HEK293 (cell line): Measurements from ENCODE around the gene RIT1.

Source experiments
- CTCF ChIA-PET: fragments of 350-600 bp; formaldehyde crosslinking; extraction: SDS; loops from one replicate; lab custom pipeline; 2021; ENCODE audit warnings: antibody characterized with exemption; lab: Yijun Ruan, JAX
- POLR2A ChIA-PET: fragments of 300-600 bp; formaldehyde crosslinking; extraction: SDS; loops from one replicate; lab custom pipeline; 2020; ENCODE audit warnings: antibody characterized with exemption, inconsistent platforms; lab: Yijun Ruan, JAX
- H3K27ac ChIP-seq: fragments of 200-500 bp; sonication (Bioruptor generic); 2 replicates; pipeline ENCODE4 v1.5.1; 2014; ENCODE audit warnings: low read depth, low read length, control low read depth, inconsistent platforms; ENCODE audit errors: extremely low read depth
- H3K36me3 ChIP-seq, 2 experiments: fragments of 200-500 bp in 1 of 2; sonication (Bioruptor generic) in 1 of 2; 1 replicate in 1 of 2; 2 replicates in 1 of 2; pipeline ENCODE4 v1.5.1; 2014 to 2017; ENCODE audit warnings: inconsistent platforms in 2 of 2, low read length in 2 of 2; ENCODE audit not compliant: control insufficient read depth in 2 of 2, insufficient read depth in 1 of 2
- H3K4me1 ChIP-seq: fragments of 200-500 bp; sonication (Bioruptor generic); 2 replicates; pipeline ENCODE4 v1.5.1; 2014; ENCODE audit warnings: mild to moderate bottlenecking, low read length, inconsistent platforms; ENCODE audit not compliant: control insufficient read depth, insufficient read depth
- H3K4me3 ChIP-seq: 2 replicates; pipeline ENCODE4 v1.5.1; 2011; ENCODE audit warnings: low read depth, mild to moderate bottlenecking, control low read depth, low read length, moderate library complexity
- H3K9me3 ChIP-seq: fragments of 200-500 bp; sonication (Bioruptor generic); 2 replicates; pipeline ENCODE4 v1.5.1; 2014; ENCODE audit warnings: low read depth, low read length, inconsistent platforms; ENCODE audit not compliant: control insufficient read depth, insufficient read depth
- BCL11B ChIP-seq: fragments of 450-650 bp; formaldehyde crosslinking; IDR thresholded peaks from 2 replicates; pipeline ENCODE4 v1.5.1; 2016; ENCODE audit warnings: low read depth, missing biosample characterization, missing genetic modification characterization
- FEZF1 ChIP-seq: fragments of 450-650 bp; formaldehyde crosslinking; IDR thresholded peaks from 2 replicates; pipeline ENCODE4 v1.5.1; 2016; ENCODE audit warnings: missing biosample characterization, missing genetic modification characterization
- GFI1B ChIP-seq: fragments of 450-650 bp; formaldehyde crosslinking; IDR thresholded peaks from 2 replicates; pipeline ENCODE4 v1.5.1; 2016; ENCODE audit warnings: missing biosample characterization, missing genetic modification characterization
- GLIS2 ChIP-seq: fragments of 450-650 bp; formaldehyde crosslinking; IDR thresholded peaks from 2 replicates; pipeline ENCODE4 v1.5.1; 2016; ENCODE audit warnings: missing biosample characterization, missing genetic modification characterization
- KLF7 ChIP-seq: fragments of 450-650 bp; formaldehyde crosslinking; IDR thresholded peaks from 2 replicates; pipeline ENCODE4 v1.5.1; 2016; ENCODE audit warnings: missing biosample characterization, missing genetic modification characterization, borderline replicate concordance
- REPIN1 ChIP-seq: fragments of 450-650 bp; formaldehyde crosslinking; IDR thresholded peaks from 2 replicates; pipeline ENCODE4 v1.5.1; 2017; ENCODE audit warnings: missing biosample characterization, missing genetic modification characterization, low read depth
- SCRT2 ChIP-seq: fragments of 450-650 bp; formaldehyde crosslinking; IDR thresholded peaks from 2 replicates; pipeline ENCODE4 v1.5.1; 2016; ENCODE audit warnings: missing biosample characterization, missing genetic modification characterization
- SETDB1 ChIP-seq: IDR thresholded peaks from one replicate; pipeline ENCODE4 v1.6.1; 2017; ENCODE audit warnings: mild to moderate bottlenecking, low read length, moderate library complexity, mixed read lengths; ENCODE audit not compliant: insufficient read length
- TCF7L2 ChIP-seq: IDR thresholded peaks from 2 replicates; pipeline ENCODE4 v1.6.1; 2011; ENCODE audit warnings: low read depth, mild to moderate bottlenecking, inconsistent platforms, low read length, moderate library complexity, borderline replicate concordance
- ZBTB17 ChIP-seq: fragments of 450-650 bp; formaldehyde crosslinking; IDR thresholded peaks from 2 replicates; pipeline ENCODE4 v1.5.1; 2016; ENCODE audit warnings: missing biosample characterization, missing genetic modification characterization
- ZBTB20 ChIP-seq: fragments of 450-650 bp; formaldehyde crosslinking; IDR thresholded peaks from 2 replicates; pipeline ENCODE4 v1.5.1; 2016; ENCODE audit warnings: missing biosample characterization, missing genetic modification characterization
- ZBTB8A ChIP-seq: fragments of 450-650 bp; formaldehyde crosslinking; IDR thresholded peaks from 2 replicates; pipeline ENCODE4 v1.5.1; 2016; ENCODE audit warnings: missing biosample characterization, missing genetic modification characterization
- ZNF146 ChIP-seq: fragments of 450-650 bp; formaldehyde crosslinking; IDR thresholded peaks from 2 replicates; pipeline ENCODE4 v1.5.1; 2016; ENCODE audit warnings: missing biosample characterization, missing genetic modification characterization
- ZNF157 ChIP-seq: fragments of 450-650 bp; formaldehyde crosslinking; IDR thresholded peaks from 2 replicates; pipeline ENCODE4 v1.5.1; 2016; ENCODE audit warnings: missing biosample characterization, missing genetic modification characterization
- ZNF174 ChIP-seq: fragments of 450-650 bp; formaldehyde crosslinking; IDR thresholded peaks from 2 replicates; pipeline ENCODE4 v1.5.0; 2017; ENCODE audit warnings: missing biosample characterization, mild to moderate bottlenecking, missing genetic modification characterization
- ZNF335 ChIP-seq: fragments of 450-650 bp; formaldehyde crosslinking; conservative IDR thresholded peaks from 2 replicates; pipeline ENCODE4 v1.5.1; 2016; ENCODE audit warnings: missing biosample characterization, missing genetic modification characterization
- ZNF354C ChIP-seq: fragments of 450-650 bp; formaldehyde crosslinking; IDR thresholded peaks from 2 replicates; pipeline ENCODE4 v1.5.1; 2016; ENCODE audit warnings: missing biosample characterization, missing genetic modification characterization, low read depth, borderline replicate concordance
- ZNF366 ChIP-seq: fragments of 450-650 bp; formaldehyde crosslinking; conservative IDR thresholded peaks from 2 replicates; pipeline ENCODE4 v1.5.1; 2016; ENCODE audit warnings: missing biosample characterization, missing genetic modification characterization
- ZNF391 ChIP-seq: fragments of 450-650 bp; formaldehyde crosslinking; IDR thresholded peaks from 2 replicates; pipeline ENCODE4 v1.5.1; 2016; ENCODE audit warnings: low read depth, missing biosample characterization, missing genetic modification characterization, borderline replicate concordance
- ZNF404 ChIP-seq: fragments of 450-650 bp; formaldehyde crosslinking; IDR thresholded peaks from 2 replicates; pipeline ENCODE4 v1.5.1; 2017; ENCODE audit warnings: missing biosample characterization, missing genetic modification characterization
- ZNF416 ChIP-seq: fragments of 450-650 bp; formaldehyde crosslinking; IDR thresholded peaks from 2 replicates; pipeline ENCODE4 v1.5.1; 2016; ENCODE audit warnings: missing biosample characterization, missing genetic modification characterization
- ZNF423 ChIP-seq: fragments of 450-650 bp; formaldehyde crosslinking; IDR thresholded peaks from 2 replicates; pipeline ENCODE4 v1.5.1; 2016; ENCODE audit warnings: missing biosample characterization, missing genetic modification characterization
- ZNF433 ChIP-seq: fragments of 450-650 bp; formaldehyde crosslinking; IDR thresholded peaks from 2 replicates; pipeline ENCODE4 v1.5.1; 2016; ENCODE audit warnings: missing biosample characterization, missing genetic modification characterization, low read depth
- ZNF544 ChIP-seq: fragments of 450-650 bp; formaldehyde crosslinking; IDR thresholded peaks from 2 replicates; pipeline ENCODE4 v1.5.0; 2017; ENCODE audit warnings: missing biosample characterization, missing genetic modification characterization
- ZNF548 ChIP-seq: fragments of 450-650 bp; formaldehyde crosslinking; IDR thresholded peaks from 2 replicates; pipeline ENCODE4 v1.5.1; 2016; ENCODE audit warnings: missing biosample characterization, missing genetic modification characterization
- ZNF654 ChIP-seq: fragments of 450-650 bp; formaldehyde crosslinking; IDR thresholded peaks from 2 replicates; pipeline ENCODE4 v1.5.1; 2016; ENCODE audit warnings: low read depth, missing biosample characterization, missing genetic modification characterization
- ZNF660 ChIP-seq: fragments of 450-650 bp; IDR thresholded peaks from 2 replicates; pipeline ENCODE4 v1.5.1; 2018; ENCODE audit warnings: missing biosample characterization, mild to moderate bottlenecking, missing genetic modification characterization
- ZNF747 ChIP-seq: fragments of 450-650 bp; formaldehyde crosslinking; IDR thresholded peaks from 2 replicates; pipeline ENCODE4 v1.5.1; 2016; ENCODE audit warnings: missing biosample characterization, missing genetic modification characterization
- ZNF76 ChIP-seq: fragments of 450-650 bp; formaldehyde crosslinking; IDR thresholded peaks from 2 replicates; pipeline ENCODE4; 2016; ENCODE audit warnings: low read depth, missing biosample characterization, missing genetic modification characterization, borderline replicate concordance
- TF ChIP-seq, protein P1 (sequence below): fragments of 450-650 bp; formaldehyde crosslinking; IDR thresholded peaks from 2 replicates; pipeline ENCODE4 v1.5.1; 2017; ENCODE audit warnings: missing biosample characterization, missing genetic modification characterization
- TF ChIP-seq, protein P2 (sequence below): fragments of 450-650 bp; formaldehyde crosslinking; IDR thresholded peaks from 2 replicates; pipeline ENCODE4 v1.5.1; 2017; ENCODE audit warnings: missing biosample characterization, missing genetic modification characterization
- TF ChIP-seq, protein P3 (sequence below): fragments of 450-650 bp; formaldehyde crosslinking; IDR thresholded peaks from 2 replicates; pipeline ENCODE4 v1.5.1; 2016; ENCODE audit warnings: missing biosample characterization, missing genetic modification characterization
- TF ChIP-seq, protein P4 (sequence below): fragments of 450-650 bp; formaldehyde crosslinking; IDR thresholded peaks from 2 replicates; pipeline ENCODE4 v1.5.1; 2016; ENCODE audit warnings: missing biosample characterization, missing genetic modification characterization

RIT1 gene

DNA sequence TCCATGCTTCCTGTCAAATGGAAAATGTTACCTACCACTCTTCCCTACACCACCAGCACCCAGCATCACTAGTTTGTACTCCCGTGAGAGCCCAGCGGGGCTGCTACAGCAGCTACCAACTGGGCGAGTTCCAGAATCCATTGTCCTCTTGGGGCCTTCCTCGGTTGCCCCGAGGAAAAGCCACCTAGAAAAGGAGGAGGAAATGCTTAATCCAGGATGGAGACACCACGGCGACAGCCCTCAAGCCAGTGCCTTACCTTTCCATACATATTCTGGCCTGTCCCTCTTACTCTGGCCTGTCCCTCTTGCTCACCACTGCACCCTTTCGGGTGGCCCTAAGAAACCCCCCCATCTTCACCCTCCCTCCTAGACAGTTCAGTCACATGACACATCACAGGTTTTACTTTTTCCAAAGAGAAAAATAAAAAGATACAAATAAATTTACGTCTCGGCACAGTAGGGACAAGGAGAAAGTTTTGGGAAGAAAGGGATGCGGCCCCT, 478 bp downstream of the RIT1 start (continued):
- TF ChIP-seq GFI1B (tag by site-specific recombination), result no peak
- peak; percentile 75 for TF ChIP-seq GLIS2 (tag by site-specific recombination)
- TF ChIP-seq ZNF146 (tag by site-specific recombination), result no peak
- TF ChIP-seq ZNF335 (tag by site-specific recombination), result peak; percentile 61
- peak; percentile 47; the same call in 1 of the 2 replicates for TF ChIP-seq ZBTB20
- peak; percentile 79 for TF ChIP-seq ZNF76 (tag by site-specific recombination)
- TF ChIP-seq TCF7L2, result no peak
- 0 out of 2 replicates have a peak, but pooled peaks have one; percentile 20 for TF ChIP-seq ZNF366 (tag by site-specific recombination)
- TF ChIP-seq ZNF391, result no peak
- peak; percentile 23; the same call in 1 of the 2 replicates for TF ChIP-seq ZNF660 (tag by site-specific recombination)

DNA sequence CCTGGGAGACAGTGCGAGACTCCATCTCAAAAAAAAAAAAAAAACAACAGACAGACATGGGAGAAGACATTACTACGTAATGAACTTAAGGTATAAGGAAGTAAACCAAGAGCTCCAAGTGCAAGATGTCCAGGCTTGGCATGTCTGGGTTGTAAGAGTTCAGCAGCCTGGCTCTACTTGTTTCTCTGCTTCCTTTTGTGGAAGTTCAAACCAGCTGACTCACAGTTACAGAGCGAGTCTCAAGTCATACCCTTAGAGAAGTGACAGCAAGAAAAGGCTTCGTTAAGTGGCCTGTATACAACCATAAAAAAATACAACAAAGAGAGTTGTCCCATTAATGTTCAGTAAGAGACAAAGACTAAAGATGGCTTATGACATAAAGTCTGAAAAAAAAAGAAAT, 1.3 kb downstream of the RIT1 start:
- no peak overlapping the region for H3K4me3 ChIP-seq
- H3K9me3 ChIP-seq, result no peaks in the 10 kb centered on the region
- CTCF ChIA-PET, result interaction anchor here (0.6 kb wide), 1 partner anchor 12 kb away, joined by 3 read pairs; no protein-coding TSS in a partner anchor
- H3K36me3 ChIP-seq, result peaks cover 72 to 75% of the 10 kb centered on the region in 2 experiments
- POLR2A ChIA-PET, result no interaction called here
- no peaks in the 10 kb centered on the region for H3K4me1 ChIP-seq
- H3K27ac ChIP-seq, result no peak overlapping the region
- TF ChIP-seq ZNF174 (tag by site-specific recombination), result no peak
- TF ChIP-seq ZNF423 (tag by site-specific recombination), result no peak
- no peak for TF ChIP-seq ZNF416
- TF ChIP-seq SETDB1, result no peak
- TF ChIP-seq ZNF354C (tag by site-specific recombination), result no peak
- TF ChIP-seq REPIN1 (tag by site-specific recombination), result no peak
- TF ChIP-seq, protein P1, sequence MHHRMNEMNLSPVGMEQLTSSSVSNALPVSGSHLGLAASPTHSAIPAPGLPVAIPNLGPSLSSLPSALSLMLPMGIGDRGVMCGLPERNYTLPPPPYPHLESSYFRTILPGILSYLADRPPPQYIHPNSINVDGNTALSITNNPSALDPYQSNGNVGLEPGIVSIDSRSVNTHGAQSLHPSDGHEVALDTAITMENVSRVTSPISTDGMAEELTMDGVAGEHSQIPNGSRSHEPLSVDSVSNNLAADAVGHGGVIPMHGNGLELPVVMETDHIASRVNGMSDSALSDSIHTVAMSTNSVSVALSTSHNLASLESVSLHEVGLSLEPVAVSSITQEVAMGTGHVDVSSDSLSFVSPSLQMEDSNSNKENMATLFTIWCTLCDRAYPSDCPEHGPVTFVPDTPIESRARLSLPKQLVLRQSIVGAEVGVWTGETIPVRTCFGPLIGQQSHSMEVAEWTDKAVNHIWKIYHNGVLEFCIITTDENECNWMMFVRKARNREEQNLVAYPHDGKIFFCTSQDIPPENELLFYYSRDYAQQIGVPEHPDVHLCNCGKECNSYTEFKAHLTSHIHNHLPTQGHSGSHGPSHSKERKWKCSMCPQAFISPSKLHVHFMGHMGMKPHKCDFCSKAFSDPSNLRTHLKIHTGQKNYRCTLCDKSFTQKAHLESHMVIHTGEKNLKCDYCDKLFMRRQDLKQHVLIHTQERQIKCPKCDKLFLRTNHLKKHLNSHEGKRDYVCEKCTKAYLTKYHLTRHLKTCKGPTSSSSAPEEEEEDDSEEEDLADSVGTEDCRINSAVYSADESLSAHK (tag by site-specific recombination), result no peak
- TF ChIP-seq ZNF654 (tag by site-specific recombination), result no peak
- no peak for TF ChIP-seq BCL11B
- no peak for TF ChIP-seq SCRT2
- TF ChIP-seq ZNF544 (tag by site-specific recombination), result no peak
- TF ChIP-seq ZNF404, result no peak
- TF ChIP-seq KLF7, result no peak
- TF ChIP-seq ZNF157 (tag by site-specific recombination), result no peak

DNA sequence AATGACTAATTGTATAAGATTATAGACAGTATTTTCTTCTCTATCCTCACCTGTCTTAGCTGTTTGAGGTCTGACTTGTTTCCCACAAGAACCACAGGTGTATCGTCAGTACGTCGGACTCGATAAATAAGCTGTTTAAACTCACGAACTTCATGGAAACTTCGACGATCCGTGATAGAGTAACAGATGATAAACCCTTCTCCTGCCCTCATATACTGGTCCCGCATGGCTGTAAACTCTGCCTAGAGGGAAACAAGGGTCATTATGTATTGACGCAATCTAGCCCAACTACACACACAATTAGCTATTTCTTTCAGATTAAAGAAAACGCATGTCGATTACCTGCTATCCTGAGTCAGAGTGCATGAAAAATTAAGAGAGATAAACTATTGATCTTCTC, 6.9 kb downstream of the RIT1 start:
- CTCF ChIA-PET, result interaction anchor here (0.9 kb wide), 1 partner anchor 162 kb away, joined by 5 read pairs; no protein-coding TSS in a partner anchor
- H3K4me1 ChIP-seq, result no peaks in the 10 kb centered on the region
- no peak overlapping the region for H3K4me3 ChIP-seq
- POLR2A ChIA-PET, result no interaction called here
- no peak overlapping the region for H3K27ac ChIP-seq
- no peaks in the 10 kb centered on the region for H3K9me3 ChIP-seq
- H3K36me3 ChIP-seq, result peaks cover 78% of the 10 kb centered on the region in 2 experiments
- no peak for TF ChIP-seq FEZF1 (tag by site-specific recombination)
- TF ChIP-seq, protein P2, sequence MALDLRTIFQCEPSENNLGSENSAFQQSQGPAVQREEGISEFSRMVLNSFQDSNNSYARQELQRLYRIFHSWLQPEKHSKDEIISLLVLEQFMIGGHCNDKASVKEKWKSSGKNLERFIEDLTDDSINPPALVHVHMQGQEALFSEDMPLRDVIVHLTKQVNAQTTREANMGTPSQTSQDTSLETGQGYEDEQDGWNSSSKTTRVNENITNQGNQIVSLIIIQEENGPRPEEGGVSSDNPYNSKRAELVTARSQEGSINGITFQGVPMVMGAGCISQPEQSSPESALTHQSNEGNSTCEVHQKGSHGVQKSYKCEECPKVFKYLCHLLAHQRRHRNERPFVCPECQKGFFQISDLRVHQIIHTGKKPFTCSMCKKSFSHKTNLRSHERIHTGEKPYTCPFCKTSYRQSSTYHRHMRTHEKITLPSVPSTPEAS (tag by site-specific recombination), result no peak
- no peak for TF ChIP-seq ZBTB8A
- TF ChIP-seq, protein P3, sequence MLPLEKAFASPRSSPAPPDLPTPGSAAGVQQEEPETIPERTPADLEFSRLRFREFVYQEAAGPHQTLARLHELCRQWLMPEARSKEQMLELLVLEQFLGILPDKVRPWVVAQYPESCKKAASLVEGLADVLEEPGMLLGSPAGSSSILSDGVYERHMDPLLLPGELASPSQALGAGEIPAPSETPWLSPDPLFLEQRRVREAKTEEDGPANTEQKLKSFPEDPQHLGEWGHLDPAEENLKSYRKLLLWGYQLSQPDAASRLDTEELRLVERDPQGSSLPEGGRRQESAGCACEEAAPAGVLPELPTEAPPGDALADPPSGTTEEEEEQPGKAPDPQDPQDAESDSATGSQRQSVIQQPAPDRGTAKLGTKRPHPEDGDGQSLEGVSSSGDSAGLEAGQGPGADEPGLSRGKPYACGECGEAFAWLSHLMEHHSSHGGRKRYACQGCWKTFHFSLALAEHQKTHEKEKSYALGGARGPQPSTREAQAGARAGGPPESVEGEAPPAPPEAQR, result no peak
- no peak for TF ChIP-seq ZBTB17
- no peak for TF ChIP-seq ZNF747 (tag by site-specific recombination)
- TF ChIP-seq ZNF433 (tag by site-specific recombination), result no peak
- no peak for TF ChIP-seq ZNF548
- TF ChIP-seq, protein P4, sequence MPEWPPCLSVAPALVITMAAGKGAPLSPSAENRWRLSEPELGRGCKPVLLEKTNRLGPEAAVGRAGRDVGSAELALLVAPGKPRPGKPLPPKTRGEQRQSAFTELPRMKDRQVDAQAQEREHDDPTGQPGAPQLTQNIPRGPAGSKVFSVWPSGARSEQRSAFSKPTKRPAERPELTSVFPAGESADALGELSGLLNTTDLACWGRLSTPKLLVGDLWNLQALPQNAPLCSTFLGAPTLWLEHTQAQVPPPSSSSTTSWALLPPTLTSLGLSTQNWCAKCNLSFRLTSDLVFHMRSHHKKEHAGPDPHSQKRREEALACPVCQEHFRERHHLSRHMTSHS (tag by site-specific recombination), result no peak
